ENCODE measurements around the gene CACNA1E. TPM values are rescaled to one million over a fixed set of nuclear protein-coding genes. Genes with fewer than 3 reads are reported as not detected.
"Not testable (repeated sequence)": the region's sequence is repeated elsewhere in the genome, so short reads cannot be mapped to it uniquely, and the experiment has no call there.

CACNA1E gene
- total RNA-seq, 4 donors from 2014 or later = 0.03 to 0.15 TPM; not detected in 2

DNA sequence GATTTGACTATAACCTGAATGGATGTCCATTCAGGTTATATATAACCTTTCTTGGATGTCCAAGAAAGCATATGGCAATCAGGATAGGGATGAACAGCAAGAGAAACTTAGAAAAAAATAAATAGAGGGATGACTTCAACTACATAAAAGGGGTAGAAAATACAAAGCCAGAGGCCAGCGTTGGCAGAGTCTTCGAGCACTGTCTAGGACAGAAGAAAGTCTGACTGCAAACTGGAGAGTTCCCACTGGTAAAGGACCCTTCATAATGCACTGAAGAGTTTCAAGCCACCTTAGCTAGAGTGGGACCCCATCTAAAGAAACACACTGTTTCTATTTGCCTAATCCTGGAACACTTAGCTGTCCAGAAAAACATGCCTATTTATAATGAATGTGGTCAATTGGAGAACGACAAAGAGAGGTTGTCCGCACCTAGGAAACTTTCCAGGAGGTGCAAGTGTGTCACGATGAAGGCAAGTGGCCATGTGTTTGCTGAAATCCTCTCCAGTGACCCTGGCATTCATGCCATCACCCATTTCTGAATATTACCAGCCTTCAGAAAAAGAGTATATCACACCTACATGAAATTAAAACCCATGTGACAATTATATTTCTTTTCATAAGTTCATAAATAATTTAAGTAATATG, 362.8 kb downstream of the CACNA1E start:
- no peak for DNase-seq (ENCODE audit: low spot score in 2 of 2)
- no peak overlapping the region for H3K4me3 ChIP-seq (ENCODE audit: low read depth, poor library complexity, severe bottlenecking)
- WGBS, 2 donors = 85 to 86% methylated on average over 5 of the region's 5 CpGs
- TF ChIP-seq, protein P1, sequence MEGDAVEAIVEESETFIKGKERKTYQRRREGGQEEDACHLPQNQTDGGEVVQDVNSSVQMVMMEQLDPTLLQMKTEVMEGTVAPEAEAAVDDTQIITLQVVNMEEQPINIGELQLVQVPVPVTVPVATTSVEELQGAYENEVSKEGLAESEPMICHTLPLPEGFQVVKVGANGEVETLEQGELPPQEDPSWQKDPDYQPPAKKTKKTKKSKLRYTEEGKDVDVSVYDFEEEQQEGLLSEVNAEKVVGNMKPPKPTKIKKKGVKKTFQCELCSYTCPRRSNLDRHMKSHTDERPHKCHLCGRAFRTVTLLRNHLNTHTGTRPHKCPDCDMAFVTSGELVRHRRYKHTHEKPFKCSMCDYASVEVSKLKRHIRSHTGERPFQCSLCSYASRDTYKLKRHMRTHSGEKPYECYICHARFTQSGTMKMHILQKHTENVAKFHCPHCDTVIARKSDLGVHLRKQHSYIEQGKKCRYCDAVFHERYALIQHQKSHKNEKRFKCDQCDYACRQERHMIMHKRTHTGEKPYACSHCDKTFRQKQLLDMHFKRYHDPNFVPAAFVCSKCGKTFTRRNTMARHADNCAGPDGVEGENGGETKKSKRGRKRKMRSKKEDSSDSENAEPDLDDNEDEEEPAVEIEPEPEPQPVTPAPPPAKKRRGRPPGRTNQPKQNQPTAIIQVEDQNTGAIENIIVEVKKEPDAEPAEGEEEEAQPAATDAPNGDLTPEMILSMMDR (IDR thresholded peaks at IDR 0.05) = no peak
- no peak for TF ChIP-seq POLR2A (IDR thresholded peaks at IDR 0.05)
- intact Hi-C loops (cut with DNase I; ENCODE audit: low total_unique reads) = no loop called here

GRCh38 chr1:181846681-181847080, 363.4 kb downstream of the CACNA1E start:
- TF ChIP-seq, protein P1 (IDR thresholded peaks at IDR 0.05) = no peak
- no peak for TF ChIP-seq POLR2A (IDR thresholded peaks at IDR 0.05)

GRCh38 chr1:181849071-181849470, 365.8 kb downstream of the CACNA1E start:
- 56 to 60% methylated on average over 4 of the region's 4 CpGs for WGBS, 2 donors
- DNase-seq (ENCODE audit: low spot score in 2 of 2) = no peak
- no peak overlapping the region for H3K4me3 ChIP-seq (ENCODE audit: low read depth, poor library complexity, severe bottlenecking)
- intact Hi-C loops (cut with DNase I; ENCODE audit: low total_unique reads) = no loop called here
- TF ChIP-seq POLR2A (IDR thresholded peaks at IDR 0.05) = no peak
- TF ChIP-seq, protein P1 (IDR thresholded peaks at IDR 0.05) = no peak

More at GRCh38 chr1:181846681-181847080, 363.4 kb downstream of the CACNA1E start:
- intact Hi-C loops (cut with DNase I; ENCODE audit: low total_unique reads) = no loop called here
- no peak overlapping the region for H3K4me3 ChIP-seq (ENCODE audit: low read depth, poor library complexity, severe bottlenecking)
- DNase-seq (ENCODE audit: low spot score in 2 of 2) = no peak

- WGBS, 2 donors = 82 to 89% methylated on average over 2 of the region's 2 CpGs
- DNase-seq (ENCODE audit: low spot score in 2 of 2); intact Hi-C loops (cut with DNase I; ENCODE audit: low total_unique reads); H3K4me3 ChIP-seq (ENCODE audit: low read depth, poor library complexity, severe bottlenecking): not testable (repeated sequence)
Observed at GRCh38 chr1:181854212-181854611, 370.9 kb downstream of the CACNA1E start.

DNA sequence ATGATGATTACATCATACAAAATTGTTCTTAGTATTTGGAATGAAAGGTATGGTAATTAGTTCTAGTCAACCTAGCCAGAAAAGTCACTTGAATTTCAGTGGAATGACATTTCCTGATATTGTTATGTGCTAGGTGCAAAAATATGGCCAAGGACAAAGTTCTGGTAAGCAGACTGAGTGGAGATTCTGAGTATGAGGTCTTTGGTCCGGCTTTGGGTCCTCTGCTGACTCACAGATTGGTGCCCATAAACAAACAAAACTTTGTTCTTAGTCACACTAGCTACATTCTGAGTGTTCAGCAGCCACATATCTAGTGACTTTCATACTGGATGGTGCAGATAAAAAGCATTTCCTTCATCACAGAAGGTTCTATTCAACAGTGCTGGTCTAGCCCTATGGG, 372.1 kb downstream of the CACNA1E start:
- H3K4me3 ChIP-seq (ENCODE audit: low read depth, poor library complexity, severe bottlenecking) = no peak overlapping the region
- TF ChIP-seq POLR2A (IDR thresholded peaks at IDR 0.05) = no peak
- TF ChIP-seq, protein P1 (IDR thresholded peaks at IDR 0.05) = no peak
- intact Hi-C loops (cut with DNase I; ENCODE audit: low total_unique reads) = no loop called here
- WGBS, 2 donors = 61 to 65% methylated on average over 1 of the region's 1 CpG
- DNase-seq (ENCODE audit: low spot score in 2 of 2) = no peak

All from lower leg skin (tissue), 4 donors.